H1 (cell line): Measurements from ENCODE around the gene CEP85L. TPM values are rescaled to one million over a fixed set of nuclear protein-coding genes. Genes with fewer than 3 reads are reported as not detected.

Experiments used
- CTCF ChIA-PET: fragments of 300-600 bp; sonication (Branson Sonifier 250); formaldehyde crosslinking; loops from one replicate; lab custom pipeline; 2021; ENCODE audit not compliant: partially characterized antibody; lab: Charles Lee
- POLR2A ChIA-PET: fragments of 300-600 bp; sonication (Branson Sonifier 250); formaldehyde crosslinking; loops from one replicate; lab custom pipeline; 2021; ENCODE audit warnings: inconsistent platforms; ENCODE audit not compliant: partially characterized antibody; lab: Charles Lee
- DNase-seq, 2 experiments: peaks; one replicate each; pipeline versions ENCODE4 v3.0.0 to v3.0.0-alpha.2; 2010 to 2022; ENCODE audit warnings: low spot score in 2 of 2, low read depth in 1 of 2, mixed read lengths in 1 of 2
- FAIRE-seq: peaks from 2 replicates; lab custom pipeline; 2011; peaks lifted over from hg19 to GRCh38; lab: Jason Lieb, UNC
- H2AFZ ChIP-seq: 2 replicates; pipeline ENCODE4 v1.8.1; 2012; ENCODE audit warnings: low read length, inconsistent platforms
- H2AK5ac ChIP-seq: 2 replicates; pipeline ENCODE4 v1.6.1; 2013; ENCODE audit warnings: low read depth, low read length
- H2BK120ac ChIP-seq: replicated peaks from 2 replicates; pipeline ENCODE3; 2013; ENCODE audit warnings: low read depth, low read length, inconsistent platforms
- H2BK12ac ChIP-seq: 2 replicates; pipeline ENCODE4 v1.6.1; 2013; ENCODE audit warnings: low read depth, low read length
- H2BK15ac ChIP-seq: 2 replicates; pipeline ENCODE4 v1.6.1; 2013; ENCODE audit warnings: low read length
- H2BK20ac ChIP-seq: 2 replicates; pipeline ENCODE4 v1.6.1; 2013; ENCODE audit warnings: low read length
- H2BK5ac ChIP-seq: 2 replicates; pipeline ENCODE4 v1.6.1; 2013; ENCODE audit warnings: low read depth, low read length
- H3K14ac ChIP-seq: 2 replicates; pipeline ENCODE4 v1.6.1; 2013; ENCODE audit warnings: inconsistent platforms; ENCODE audit not compliant: insufficient read length
- H3K18ac ChIP-seq: 2 replicates; pipeline ENCODE4 v1.6.1; 2013; ENCODE audit warnings: low read length; ENCODE audit errors: extremely low read depth
- H3K23ac ChIP-seq: 2 replicates; pipeline ENCODE4 v1.6.1; 2013; ENCODE audit warnings: inconsistent platforms; ENCODE audit not compliant: insufficient read length
- H3K23me2 ChIP-seq: 2 replicates; pipeline ENCODE4 v1.6.1; 2013; ENCODE audit warnings: low read depth, low read length
- H3K27ac ChIP-seq: 2 replicates; pipeline ENCODE4 v1.6.1; 2011; ENCODE audit warnings: low read depth, low read length, inconsistent platforms
- H3K27me3 ChIP-seq, 4 experiments: replicated peaks in 1 of 4; 1 replicate in 1 of 4; 2 replicates in 3 of 4; pipeline versions ENCODE4 v1.6.1 to v1.8.1; 2011 to 2013; ENCODE audit warnings: low read length in 3 of 4, mild to moderate bottlenecking in 3 of 4, inconsistent platforms in 2 of 4, mixed read lengths in 2 of 4, moderate library complexity in 1 of 4; ENCODE audit not compliant: control insufficient read depth in 3 of 4, insufficient read depth in 3 of 4; ENCODE audit errors: extremely low read depth in 1 of 4
- H3K36me3 ChIP-seq, 4 experiments: 2 replicates each; pipeline versions ENCODE4 v1.6.1 to v1.8.1; 2011 to 2013; ENCODE audit warnings: mild to moderate bottlenecking in 4 of 4, low read length in 3 of 4, moderate library complexity in 2 of 4, control low read depth in 1 of 4, inconsistent platforms in 1 of 4; ENCODE audit not compliant: insufficient read depth in 4 of 4, control insufficient read depth in 2 of 4
- H3K4ac ChIP-seq: replicated peaks from 2 replicates; pipeline ENCODE3; 2013; ENCODE audit warnings: low read length, low read depth, mixed read lengths, inconsistent platforms; ENCODE audit not compliant: insufficient read length
- H3K4me1 ChIP-seq, 4 experiments: replicated peaks in 1 of 4; 1 replicate in 1 of 4; 2 replicates in 3 of 4; pipeline versions ENCODE4 v1.6.1 to v1.8.1; 2011 to 2013; ENCODE audit warnings: low read length in 3 of 4, inconsistent platforms in 2 of 4, mixed read lengths in 1 of 4; ENCODE audit not compliant: insufficient read depth in 4 of 4, control insufficient read depth in 3 of 4
- H3K4me2 ChIP-seq, 2 experiments: 2 replicates each; pipeline versions ENCODE4 v1.6.1 to v1.8.1; 2011 to 2013; ENCODE audit warnings: low read depth in 2 of 2, low read length in 2 of 2, control low read depth in 1 of 2, inconsistent platforms in 1 of 2, mild to moderate bottlenecking in 1 of 2; ENCODE audit not compliant: insufficient read depth in 1 of 2
- H3K4me3 ChIP-seq, 4 experiments: fragments of 200-600, 300-600 bp in 1 of 4; sonication (generic), shearing (Covaris generic), sonication (Bioruptor Twin) in 1 of 4; 2 replicates each; pipeline versions ENCODE4 v1.5.1 to v1.8.1; 2011 to 2016; ENCODE audit warnings: low read length in 4 of 4, low read depth in 3 of 4, control low read depth in 2 of 4, inconsistent platforms in 2 of 4, mild to moderate bottlenecking in 2 of 4, mixed read lengths in 1 of 4, moderate library complexity in 1 of 4; ENCODE audit not compliant: insufficient read depth in 2 of 4; ENCODE audit errors: extremely low read depth in 1 of 4
- H3K56ac ChIP-seq: replicated peaks from 2 replicates; pipeline ENCODE3; 2013; ENCODE audit warnings: low read depth, mild to moderate bottlenecking, mixed read lengths, low read length, inconsistent platforms; ENCODE audit not compliant: insufficient read length
- H3K79me1 ChIP-seq: 2 replicates; pipeline ENCODE4 v1.6.1; 2013; ENCODE audit warnings: low read depth, low read length, control low read depth
- H3K79me2 ChIP-seq, 2 experiments: 2 replicates each; pipeline versions ENCODE4 v1.6.1 to v1.8.1; 2012 to 2013; ENCODE audit warnings: low read length in 2 of 2, mild to moderate bottlenecking in 2 of 2, inconsistent platforms in 1 of 2; ENCODE audit not compliant: insufficient read depth in 2 of 2, control insufficient read depth in 1 of 2
- H3K9ac ChIP-seq, 4 experiments: replicated peaks in 1 of 4; 1 replicate in 1 of 4; 2 replicates in 3 of 4; pipeline versions ENCODE4 v1.6.1 to v1.8.1; 2011 to 2013; ENCODE audit warnings: low read depth in 3 of 4, low read length in 3 of 4, control low read depth in 2 of 4, mild to moderate bottlenecking in 2 of 4, moderate library complexity in 2 of 4, inconsistent platforms in 1 of 4; ENCODE audit errors: extremely low read depth in 1 of 4
- H3K9me3 ChIP-seq, 2 experiments: 2 replicates each; pipeline versions ENCODE4 v1.6.1 to v1.8.1; 2012 to 2013; ENCODE audit warnings: mild to moderate bottlenecking in 2 of 2, moderate library complexity in 2 of 2, control low read depth in 1 of 2, inconsistent platforms in 1 of 2, low read depth in 1 of 2, low read length in 1 of 2, mixed read lengths in 1 of 2; ENCODE audit not compliant: insufficient read depth in 2 of 2
- H4K20me1 ChIP-seq, 2 experiments: replicated peaks in 1 of 2; 2 replicates each; pipeline versions ENCODE3 to v1.8.1; 2011 to 2013; ENCODE audit warnings: inconsistent platforms in 2 of 2, low read length in 2 of 2, mild to moderate bottlenecking in 1 of 2; ENCODE audit not compliant: insufficient read depth in 2 of 2, control insufficient read depth in 1 of 2
- H4K5ac ChIP-seq: 2 replicates; pipeline ENCODE4 v1.6.1; 2013; ENCODE audit warnings: low read length, low read depth, mixed read lengths, inconsistent platforms; ENCODE audit not compliant: insufficient read length
- H4K8ac ChIP-seq: 2 replicates; pipeline ENCODE4 v1.8.0; 2013; ENCODE audit warnings: mild to moderate bottlenecking, moderate library complexity, low read length, inconsistent platforms; ENCODE audit not compliant: insufficient read depth; ENCODE audit errors: extremely low read depth
- H4K91ac ChIP-seq: replicated peaks from 2 replicates; pipeline ENCODE3; 2013; ENCODE audit warnings: low read length, mixed read lengths, inconsistent platforms; ENCODE audit not compliant: insufficient read length
- SP1 ChIP-seq: IDR thresholded peaks from 2 replicates; pipeline ENCODE4 v1.6.1; 2011; ENCODE audit warnings: low read depth, low read length
- WGBS, 2 experiments: shearing (Covaris generic) in 1 of 2; methylation state at CpG; one replicate each; pipeline versions ENCODE4 v1.1.6 to v1.1.7; 2013 to 2015; ENCODE audit warnings: low lambda C conversion rate in 2 of 2, mixed read lengths in 2 of 2, inconsistent platforms in 1 of 2, low coverage in 1 of 2, missing lambda C conversion rate in 1 of 2; ENCODE audit not compliant: insufficient replicate concordance in 2 of 2, insufficient coverage in 1 of 2, insufficient read length in 1 of 2; ENCODE audit errors: extremely low coverage in 1 of 2, missing lambda C conversion rate in 1 of 2; 5-methylcytosine and 5-hydroxymethylcytosine counted together
- polyA plus RNA-seq, 7 experiments: library from polyadenylated mRNA; depleted of rRNA in 3 of 7; stranded (reverse) in 5 of 7; unstranded in 2 of 7; fragments of >200 nt in 5 of 7; fragments of 200-250 nt in 2 of 7; gene quantifications; 1 replicate in 5 of 7; 2 replicates in 1 of 7; 4 replicates in 1 of 7; pipeline versions ENCODE4 v1.2.1 to v1.2.3, GENCODE V29; 2011 to 2013; ENCODE audit warnings: missing spikeins in 2 of 7, mixed read lengths in 2 of 7
- total RNA-seq: library from RNA; stranded (reverse); fragmentation: NEBNext Ultra II Directional; extraction: Animal tissue kit (Norgen Biotek cat#: 25700); gene quantifications from 2 replicates; pipeline ENCODE4 v1.2.1, GENCODE V29; 2021

The CEP85L gene
- total and polyA plus RNA-seq, 2 of the 8 experiments (the other 6 are each of a cell fraction or from before 2014, with no cell fraction given): 3.2 to 27.6 TPM

DNA sequence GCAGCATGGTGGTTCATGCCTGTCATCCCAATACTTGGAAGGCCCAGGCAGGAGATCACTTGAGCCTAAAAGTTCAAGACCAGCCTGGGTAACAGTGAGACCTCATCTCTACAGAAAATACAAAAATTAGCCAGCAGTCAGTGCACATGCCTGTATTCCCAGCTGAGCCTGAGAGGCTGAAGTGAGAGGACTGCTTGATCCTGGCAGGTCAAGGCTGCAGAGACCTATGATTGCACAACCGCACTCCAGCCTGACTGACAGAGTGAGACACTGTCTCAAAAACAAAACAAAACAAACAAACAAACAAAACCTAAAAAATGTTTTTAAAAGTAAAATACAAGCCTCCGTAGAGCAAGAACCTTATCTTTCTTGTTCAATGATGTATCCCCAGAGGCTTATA lies 6.0 kb downstream of the CEP85L start:
- FAIRE-seq (no peak), DNase-seq (no peak)
- Histone ChIP-seq H3K9ac (no peak overlapping the region), H4K91ac (no peak overlapping the region), H2BK120ac (no peak overlapping the region), H4K20me1 (no peaks in the 10 kb centered on the region), H3K4me3 (no peak overlapping the region), H3K4me2 (no peak overlapping the region), H2AK5ac (0 out of 2 replicates have a peak overlapping the region, but pooled peaks have one; percentile 90), H3K14ac (no peak overlapping the region), H3K18ac (no peak overlapping the region), H3K27ac (no peak overlapping the region), H3K56ac (no peak overlapping the region), H3K4ac (no peak overlapping the region), H3K9me3 (no peaks in the 10 kb centered on the region), H3K79me1 (peaks cover 8% of the 10 kb centered on the region), H3K36me3 (no peaks in the 10 kb centered on the region), H3K4me1 (no peaks in the 10 kb centered on the region), H3K79me2 (peaks cover 0 to 21% of the 10 kb centered on the region in 2 experiments; a peak in 2 of 4 replicates), H3K27me3 (no peaks in the 10 kb centered on the region), H4K8ac (peak overlapping the region; percentile 80; the same call in 1 of the 2 replicates), H2AFZ (no peak overlapping the region), H2BK12ac (no peak overlapping the region), H2BK5ac (no peak overlapping the region), H4K5ac (no peak overlapping the region), H2BK15ac (no peak overlapping the region), H2BK20ac (no peak overlapping the region; the same call in 1 of the 2 replicates), H3K23ac (no peak overlapping the region), H3K23me2 (peaks cover 3% of the 10 kb centered on the region; the same call in 1 of the 2 replicates)
- ChIA-PET POLR2A (no interaction called here), CTCF (interaction anchor here (1.0 to 1.1 kb wide), 2 partner anchors 27 to 191 kb away, joined by 3 read pairs; no protein-coding TSS in a partner anchor)
- 92% methylated on average over 2 of the region's 2 CpGs; no CpG with 5 or more reads in 1 of the 2 experiments for WGBS, 2 experiments
- no peak for TF ChIP-seq SP1
